HG03097 (cell line): Measurements from ENCODE around the gene COL4A2.

Source experiments
- ATAC-seq: cut with Tn5 transposase; IDR thresholded peaks from one replicate; pipeline ENCODE4 v1.9.1; 2021; ENCODE audit not compliant: unreplicated experiment, low FRiP score

Gene COL4A2

GRCh38 chr13:110503037-110503901 lies 196.2 kb downstream of the COL4A2 start:
- ATAC-seq: no peak

GRCh38 chr13:110503979-110504499 lies 197.0 kb downstream of the COL4A2 start:
- ATAC-seq: no peak

GRCh38 chr13:110505594-110505993 lies 198.5 kb downstream of the COL4A2 start:
- no peak for ATAC-seq

- ATAC-seq: no peak
Measured at GRCh38 chr13:110506396-110506795, 199.3 kb downstream of the COL4A2 start.

GRCh38 chr13:110506859-110507566 lies 199.9 kb downstream of the COL4A2 start:
- no peak for ATAC-seq

GRCh38 chr13:110507678-110508381 lies 200.7 kb downstream of the COL4A2 start:
- no peak for ATAC-seq

GRCh38 chr13:110509478-110509926 lies 202.4 kb downstream of the COL4A2 start:
- ATAC-seq: no peak

GRCh38 chr13:110509971-110510786 lies 203.1 kb downstream of the COL4A2 start:
- no peak for ATAC-seq

- no peak for ATAC-seq
Measured at GRCh38 chr13:110511509-110512181, 204.6 kb downstream of the COL4A2 start.

GRCh38 chr13:110512198-110512740 lies 205.2 kb downstream of the COL4A2 start:
- ATAC-seq: no peak

GRCh38 chr13:110516500-110516899 lies 209.4 kb downstream of the COL4A2 start:
- no peak for ATAC-seq

GRCh38 chr13:110517505-110518225 lies 210.6 kb downstream of the COL4A2 start:
- ATAC-seq: no peak

GRCh38 chr13:110518226-110518525 lies 211.1 kb downstream of the COL4A2 start:
- no peak for ATAC-seq

- no peak for ATAC-seq
Measured at GRCh38 chr13:110518571-110518970, 211.5 kb downstream of the COL4A2 start.

- no peak for ATAC-seq
Measured at GRCh38 chr13:110519046-110519445, 212.0 kb downstream of the COL4A2 start.

GRCh38 chr13:110519506-110519905 lies 212.4 kb downstream of the COL4A2 start:
- no peak for ATAC-seq

- ATAC-seq: no peak
Measured at GRCh38 chr13:110520431-110521295, 213.6 kb downstream of the COL4A2 start.

- no peak for ATAC-seq
Measured at GRCh38 chr13:110521296-110521680, 214.2 kb downstream of the COL4A2 start.
